DND-41 (cell line): ENCODE results near the gene PPP2R2B.

Experiments
- ATAC-seq: fragments of 200-7000 bp; cut with Tn5 transposase; 3 replicates; pipeline ENCODE4 v1.9.1; 2021; ENCODE audit warnings: low read depth; ENCODE audit not compliant: insufficient read depth
- DNase-seq: peaks from one replicate; pipeline ENCODE4 v3.0.0-alpha.2; 2020
- H2AFZ ChIP-seq: 2 replicates; pipeline ENCODE4 v1.6.0; 2012; ENCODE audit warnings: low read depth, low read length
- H3K27ac ChIP-seq: 2 replicates; pipeline ENCODE4 v1.5.1; 2012; ENCODE audit warnings: low read length, inconsistent platforms
- H3K27me3 ChIP-seq: fragments of 200-600 bp; sonication (generic); 2 replicates; pipeline ENCODE4 v1.6.0; 2012; ENCODE audit warnings: low read length, mild to moderate bottlenecking, inconsistent platforms; ENCODE audit not compliant: insufficient read depth, poor library complexity
- H3K36me3 ChIP-seq: 2 replicates; pipeline ENCODE4 v1.5.1; 2012; ENCODE audit warnings: low read length, inconsistent platforms; ENCODE audit not compliant: insufficient read depth
- H3K4me1 ChIP-seq: 2 replicates; pipeline ENCODE4 v1.5.1; 2012; ENCODE audit warnings: mild to moderate bottlenecking, low read length; ENCODE audit not compliant: insufficient read depth
- H3K4me2 ChIP-seq: 2 replicates; pipeline ENCODE4 v1.6.0; 2012; ENCODE audit warnings: mild to moderate bottlenecking, moderate library complexity, low read length, inconsistent platforms; ENCODE audit not compliant: insufficient read depth
- H3K4me3 ChIP-seq, 2 experiments: fragments of 200-600 bp in 1 of 2; shearing (Covaris generic) in 1 of 2; 2 replicates each; pipeline ENCODE4 v1.5.1; 2012 to 2016; ENCODE audit warnings: inconsistent platforms in 2 of 2, low read length in 2 of 2, mild to moderate bottlenecking in 2 of 2, low read depth in 1 of 2, moderate library complexity in 1 of 2
- H3K79me2 ChIP-seq: 2 replicates; pipeline ENCODE4 v1.6.0; 2012; ENCODE audit warnings: low read length, inconsistent platforms; ENCODE audit not compliant: insufficient read depth
- H3K9ac ChIP-seq: 2 replicates; pipeline ENCODE4 v1.6.0; 2012; ENCODE audit warnings: low read depth, mild to moderate bottlenecking, inconsistent platforms, low read length, moderate library complexity
- H3K9me3 ChIP-seq: 2 replicates; pipeline ENCODE4 v1.5.1; 2012; ENCODE audit warnings: low read length, moderate library complexity, mild to moderate bottlenecking, inconsistent platforms; ENCODE audit not compliant: insufficient read depth, severe bottlenecking
- H4K20me1 ChIP-seq: 2 replicates; pipeline ENCODE4 v1.6.0; 2012; ENCODE audit warnings: low read length; ENCODE audit not compliant: insufficient read depth
- EZH2 ChIP-seq: IDR thresholded peaks from 3 replicates; pipeline ENCODE4 v1.6.1; 2012; ENCODE audit warnings: borderline replicate concordance, low read depth, mild to moderate bottlenecking, moderate library complexity, low read length, inconsistent platforms; ENCODE audit not compliant: severe bottlenecking
- TF ChIP-seq, protein P1 (sequence below): IDR thresholded peaks from 2 replicates; pipeline ENCODE4 v1.5.1; 2012; ENCODE audit warnings: borderline replicate concordance, low read length, moderate library complexity, mild to moderate bottlenecking; ENCODE audit not compliant: poor library complexity, severe bottlenecking; ENCODE audit errors: extremely low read depth

The PPP2R2B gene

DNA sequence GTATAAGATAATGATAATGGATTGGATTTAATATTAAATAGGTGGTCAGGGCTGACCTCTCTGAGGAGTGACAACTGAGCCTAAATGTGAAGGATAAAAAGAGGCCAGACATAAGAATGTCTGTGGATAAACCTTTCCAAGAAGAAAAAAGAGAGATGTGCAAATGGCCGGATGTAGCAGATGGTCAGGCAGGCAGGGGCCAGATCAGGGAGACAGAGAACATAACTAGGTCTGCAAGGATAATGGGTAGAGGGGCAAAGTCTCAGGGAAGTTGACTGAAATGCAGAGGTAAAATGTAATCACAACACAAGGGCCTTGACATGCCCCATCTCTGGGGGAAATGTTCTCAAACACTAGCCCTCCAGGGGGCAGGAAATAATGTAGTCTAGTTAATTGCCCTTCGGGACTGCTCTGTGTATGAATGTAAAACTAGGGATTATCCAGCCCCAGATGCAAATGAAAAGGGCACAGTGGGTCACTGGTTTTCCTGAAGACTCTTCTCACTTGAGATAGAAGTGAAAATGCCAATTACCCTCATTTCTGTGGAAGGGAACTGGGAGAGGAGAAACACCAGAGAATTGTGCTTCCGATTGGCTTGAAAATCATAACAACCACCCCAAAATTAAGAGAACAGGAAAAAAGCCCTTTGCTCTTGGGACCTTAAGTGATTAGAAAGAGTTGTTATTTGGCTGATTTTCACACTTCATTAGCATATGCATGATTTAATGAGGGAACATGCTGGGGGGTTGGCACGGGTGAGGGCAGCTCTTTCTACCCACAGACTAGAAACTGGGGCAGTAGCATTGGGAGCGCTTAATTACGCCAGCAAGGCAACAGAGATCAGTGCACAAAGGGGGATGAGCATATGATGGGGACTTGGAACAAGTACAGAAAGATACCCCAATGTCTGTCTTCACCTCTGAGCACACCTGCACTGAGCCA lies 88.6 kb downstream of the PPP2R2B start:
- Histone ChIP-seq H3K79me2 (no peaks in the 10 kb centered on the region), H3K9me3 (no peaks in the 10 kb centered on the region), H3K4me1 (no peaks in the 10 kb centered on the region), H3K9ac (no peak overlapping the region), H3K4me2 (no peak overlapping the region), H4K20me1 (no peaks in the 10 kb centered on the region), H3K4me3 (no peak overlapping the region), H2AFZ (no peak overlapping the region), H3K36me3 (no peaks in the 10 kb centered on the region), H3K27ac (no peak overlapping the region), H3K27me3 (no peaks in the 10 kb centered on the region)
- no peak for TF ChIP-seq EZH2
- no peak for DNase-seq
- no peak for ATAC-seq

DNA sequence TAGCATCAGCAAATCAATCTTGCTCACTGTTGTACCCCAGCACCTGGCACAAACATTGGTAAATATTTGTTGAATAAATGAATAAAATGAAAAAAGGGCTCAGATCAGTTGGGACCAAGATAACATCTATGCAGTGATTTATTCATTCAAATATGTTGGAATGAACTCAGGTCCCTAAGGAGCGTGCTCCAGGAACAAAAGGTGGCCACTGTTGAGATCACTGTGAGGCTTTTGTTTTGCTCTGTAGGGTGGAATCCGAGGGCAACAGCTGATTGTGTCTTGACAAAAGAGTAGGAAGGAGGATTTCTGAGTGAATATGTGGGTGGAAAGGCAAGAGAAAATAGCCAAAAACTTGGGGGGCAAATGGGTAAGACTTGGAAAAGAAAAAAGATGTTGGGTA lies 89.7 kb downstream of the PPP2R2B start:
- H4K20me1 ChIP-seq: no peaks in the 10 kb centered on the region
- TF ChIP-seq, protein P1, sequence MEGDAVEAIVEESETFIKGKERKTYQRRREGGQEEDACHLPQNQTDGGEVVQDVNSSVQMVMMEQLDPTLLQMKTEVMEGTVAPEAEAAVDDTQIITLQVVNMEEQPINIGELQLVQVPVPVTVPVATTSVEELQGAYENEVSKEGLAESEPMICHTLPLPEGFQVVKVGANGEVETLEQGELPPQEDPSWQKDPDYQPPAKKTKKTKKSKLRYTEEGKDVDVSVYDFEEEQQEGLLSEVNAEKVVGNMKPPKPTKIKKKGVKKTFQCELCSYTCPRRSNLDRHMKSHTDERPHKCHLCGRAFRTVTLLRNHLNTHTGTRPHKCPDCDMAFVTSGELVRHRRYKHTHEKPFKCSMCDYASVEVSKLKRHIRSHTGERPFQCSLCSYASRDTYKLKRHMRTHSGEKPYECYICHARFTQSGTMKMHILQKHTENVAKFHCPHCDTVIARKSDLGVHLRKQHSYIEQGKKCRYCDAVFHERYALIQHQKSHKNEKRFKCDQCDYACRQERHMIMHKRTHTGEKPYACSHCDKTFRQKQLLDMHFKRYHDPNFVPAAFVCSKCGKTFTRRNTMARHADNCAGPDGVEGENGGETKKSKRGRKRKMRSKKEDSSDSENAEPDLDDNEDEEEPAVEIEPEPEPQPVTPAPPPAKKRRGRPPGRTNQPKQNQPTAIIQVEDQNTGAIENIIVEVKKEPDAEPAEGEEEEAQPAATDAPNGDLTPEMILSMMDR: no peak
- no peak for TF ChIP-seq EZH2
- H2AFZ ChIP-seq: no peak overlapping the region
- no peak overlapping the region for H3K4me2 ChIP-seq
- H3K4me1 ChIP-seq: no peaks in the 10 kb centered on the region
- no peak overlapping the region for H3K9ac ChIP-seq
- ATAC-seq (no peak), DNase-seq (no peak)
- no peak overlapping the region for H3K4me3 ChIP-seq
- no peaks in the 10 kb centered on the region for H3K79me2 ChIP-seq
- H3K36me3 ChIP-seq: no peaks in the 10 kb centered on the region
- no peaks in the 10 kb centered on the region for H3K27me3 ChIP-seq
- H3K9me3 ChIP-seq: no peaks in the 10 kb centered on the region
- no peak overlapping the region for H3K27ac ChIP-seq

DNA sequence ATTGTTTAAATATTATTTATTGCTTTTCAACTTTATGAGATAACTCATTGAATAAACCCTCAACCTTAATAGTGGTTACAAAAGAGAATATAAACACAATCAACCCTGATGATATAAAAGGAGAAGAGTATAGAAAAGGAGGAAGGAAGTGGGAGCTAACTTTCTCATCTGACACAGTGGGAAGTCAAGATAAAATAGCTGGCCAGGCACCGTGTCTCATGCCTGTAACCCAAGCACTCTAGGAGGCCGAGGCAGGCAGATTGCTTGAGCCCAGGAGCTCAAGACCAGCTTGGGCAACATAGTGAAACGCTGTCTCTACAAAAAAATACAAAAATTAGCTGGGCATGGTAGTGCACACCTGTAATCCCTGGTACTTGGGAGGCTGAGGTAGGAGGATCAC lies 93.5 kb downstream of the PPP2R2B start:
- Histone ChIP-seq H3K4me1 (no peaks in the 10 kb centered on the region), H3K9me3 (no peaks in the 10 kb centered on the region), H3K9ac (no peak overlapping the region), H3K36me3 (no peaks in the 10 kb centered on the region), H3K4me2 (no peak overlapping the region), H3K4me3 (no peak overlapping the region), H3K27me3 (no peaks in the 10 kb centered on the region), H3K79me2 (no peaks in the 10 kb centered on the region), H3K27ac (no peak overlapping the region), H4K20me1 (no peaks in the 10 kb centered on the region), H2AFZ (no peak overlapping the region)
- TF ChIP-seq, protein P1: no peak
- TF ChIP-seq EZH2: no peak
- ATAC-seq: no peak
- DNase-seq: no peak

DNA sequence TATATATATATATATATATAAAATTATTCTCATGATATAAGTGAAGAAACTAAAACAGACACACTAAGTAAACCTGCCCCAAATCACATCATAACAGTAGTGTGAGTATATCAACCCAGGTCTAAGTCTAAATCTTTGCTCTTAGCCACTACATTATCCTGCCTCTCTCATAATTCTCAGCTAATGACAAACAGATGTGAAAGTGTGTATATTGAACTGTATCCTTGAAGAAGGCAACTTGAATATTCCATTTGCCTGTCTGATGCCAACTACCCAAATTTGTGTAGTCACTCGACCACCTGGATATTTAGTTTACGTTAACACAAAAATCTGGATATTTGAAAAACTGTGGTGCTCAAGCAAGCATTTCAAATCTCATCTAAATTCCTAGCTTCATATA lies 97.4 kb downstream of the PPP2R2B start:
- no peak overlapping the region for H3K27ac ChIP-seq
- H3K9ac ChIP-seq: no peak overlapping the region
- DNase-seq: no peak
- TF ChIP-seq EZH2: no peak
- TF ChIP-seq, protein P1: no peak
- no peaks in the 10 kb centered on the region for H3K9me3 ChIP-seq
- H3K4me1 ChIP-seq: no peaks in the 10 kb centered on the region
- H3K27me3 ChIP-seq: no peaks in the 10 kb centered on the region
- no peak overlapping the region for H3K4me3 ChIP-seq
- no peaks in the 10 kb centered on the region for H4K20me1 ChIP-seq
- no peak for ATAC-seq
- no peaks in the 10 kb centered on the region for H3K36me3 ChIP-seq
- H2AFZ ChIP-seq: no peak overlapping the region
- H3K4me2 ChIP-seq: no peak overlapping the region
- no peaks in the 10 kb centered on the region for H3K79me2 ChIP-seq
